SK-N-SH (cell line): ENCODE data around the gene SP2. TPM values are rescaled to one million over a fixed set of nuclear protein-coding genes. Genes with fewer than 3 reads are reported as not detected.

Experiments
- CTCF ChIA-PET: fragments of 300-600, 350-600 bp; formaldehyde crosslinking; extraction: SDS; loops from one replicate; lab custom pipeline; 2021; lab: Yijun Ruan, JAX
- POLR2A ChIA-PET: fragments of 350-600 bp; sonication (Branson Sonifier 250); formaldehyde crosslinking; extraction: SDS; loops from one replicate; lab custom pipeline; 2020; ENCODE audit warnings: antibody characterized with exemption, inconsistent platforms; lab: Yijun Ruan, JAX
- DNase-seq: peaks from one replicate; pipeline ENCODE4 v3.0.0; 2012
- H2AFZ ChIP-seq: fragments of 200-600 bp; sonication (generic); 2 replicates; pipeline ENCODE4 v1.8.1; 2016; ENCODE audit warnings: antibody characterized with exemption, mild to moderate bottlenecking, low read depth
- H3F3A ChIP-seq: fragments of 200-600 bp; sonication (generic); replicated peaks from 2 replicates; pipeline ENCODE3; 2016; ENCODE audit warnings: antibody characterized with exemption, mild to moderate bottlenecking; ENCODE audit not compliant: insufficient read depth
- H3K27ac ChIP-seq, 2 experiments: fragments of 200-500 bp in 1 of 2; fragments of 200-600 bp in 1 of 2; sonication (Bioruptor generic) in 1 of 2; sonication (generic), shearing (Covaris generic) in 1 of 2; 2 replicates each; pipeline versions ENCODE4 v1.5.1 to v1.6.1; 2014 to 2016; ENCODE audit warnings: low read depth in 2 of 2, inconsistent platforms in 1 of 2, low read length in 1 of 2, mild to moderate bottlenecking in 1 of 2, mixed read lengths in 1 of 2
- H3K27me3 ChIP-seq: fragments of 200-600 bp; sonication (generic), shearing (Covaris generic); 2 replicates; pipeline ENCODE4 v1.6.1; 2016; ENCODE audit warnings: mixed run types; ENCODE audit not compliant: insufficient read depth
- H3K36me3 ChIP-seq, 2 experiments: fragments of 200-500 bp in 1 of 2; fragments of 200-600 bp in 1 of 2; sonication (Bioruptor generic) in 1 of 2; sonication (generic) in 1 of 2; replicated peaks in 1 of 2; 2 replicates each; pipeline versions ENCODE3 to v1.5.1; 2014 to 2016; ENCODE audit warnings: low read length in 1 of 2, mild to moderate bottlenecking in 1 of 2; ENCODE audit not compliant: insufficient read depth in 2 of 2, control insufficient read depth in 1 of 2
- H3K4me1 ChIP-seq, 2 experiments: fragments of 200-500 bp in 1 of 2; fragments of 200-600 bp in 1 of 2; sonication (Bioruptor generic) in 1 of 2; sonication (generic), shearing (Covaris generic) in 1 of 2; 2 replicates each; pipeline versions ENCODE4 v1.5.1 to v1.6.1; 2014 to 2016; ENCODE audit warnings: low read depth in 1 of 2, low read length in 1 of 2, mixed run types in 1 of 2; ENCODE audit not compliant: insufficient read depth in 2 of 2, control insufficient read depth in 1 of 2
- H3K4me2 ChIP-seq: fragments of 200-600 bp; sonication (generic), shearing (Covaris generic); 2 replicates; pipeline ENCODE4 v1.6.1; 2017; ENCODE audit warnings: mixed run types
- H3K4me3 ChIP-seq, 2 experiments: fragments of 200-500 bp in 1 of 2; fragments of 200-600 bp in 1 of 2; sonication (Bioruptor generic) in 1 of 2; sonication (generic), shearing (Covaris generic) in 1 of 2; 2 replicates each; pipeline versions ENCODE4 v1.5.1 to v1.8.1; 2014 to 2016; ENCODE audit warnings: low read depth in 2 of 2, inconsistent platforms in 1 of 2, low read length in 1 of 2, mild to moderate bottlenecking in 1 of 2, mixed read lengths in 1 of 2, moderate library complexity in 1 of 2
- H3K79me2 ChIP-seq: fragments of 200-600 bp; sonication (generic); 2 replicates; pipeline ENCODE4 v1.8.1; 2017; ENCODE audit warnings: mild to moderate bottlenecking; ENCODE audit not compliant: insufficient read depth
- H3K9ac ChIP-seq: fragments of 200-600 bp; sonication (generic); 2 replicates; pipeline ENCODE4 v1.6.1; 2017; ENCODE audit warnings: mixed run types
- H3K9me2 ChIP-seq: fragments of 200-600 bp; sonication (generic); 2 replicates; pipeline ENCODE4 v1.6.1; 2017; ENCODE audit warnings: mixed run types
- H3K9me3 ChIP-seq: fragments of 200-600 bp; sonication (generic); 2 replicates; pipeline ENCODE4 v1.6.1; 2017; ENCODE audit warnings: mixed run types, mild to moderate bottlenecking, moderate library complexity
- H4K20me1 ChIP-seq: fragments of 200-600 bp; sonication (generic); 2 replicates; pipeline ENCODE4 v1.6.1; 2017; ENCODE audit warnings: mild to moderate bottlenecking, mixed run types; ENCODE audit not compliant: insufficient read depth
- EP300 ChIP-seq, 2 experiments: IDR thresholded peaks; 2 replicates each; pipeline versions ENCODE4 v1.4.0 to v1.6.1; 2012; ENCODE audit warnings: borderline replicate concordance in 1 of 2, low read depth in 1 of 2, low read length in 1 of 2
- FOSL2 ChIP-seq: IDR thresholded peaks from 2 replicates; pipeline ENCODE4 v1.4.0; 2012; ENCODE audit warnings: low read depth, mild to moderate bottlenecking, moderate library complexity, borderline replicate concordance
- FOXJ3 ChIP-seq: sonication (generic); formaldehyde crosslinking; IDR thresholded peaks from 2 replicates; pipeline ENCODE4 v1.5.1; 2020; ENCODE audit warnings: mild to moderate bottlenecking, missing genetic modification reagents
- GATA2 ChIP-seq: sonication (generic); formaldehyde crosslinking; IDR thresholded peaks from 2 replicates; pipeline ENCODE4 v1.5.0; 2020; ENCODE audit warnings: mild to moderate bottlenecking, missing genetic modification reagents
- JUND ChIP-seq: IDR thresholded peaks from 2 replicates; pipeline ENCODE4 v1.4.0; 2012
- MEF2A ChIP-seq: IDR thresholded peaks from 2 replicates; pipeline ENCODE4 v1.4.0; 2012; ENCODE audit warnings: low read depth, borderline replicate concordance
- MXI1 ChIP-seq: IDR thresholded peaks from 2 replicates; pipeline ENCODE4 v1.6.1; 2012; ENCODE audit warnings: mild to moderate bottlenecking, low read depth, low read length, improper control_type of control experiment
- PBX3 ChIP-seq: IDR thresholded peaks from 2 replicates; pipeline ENCODE4; 2012
- POLR2AphosphoS5 ChIP-seq: IDR thresholded peaks from 2 replicates; pipeline ENCODE4 v1.6.1; 2012; ENCODE audit warnings: low read depth, low read length
- RAD21 ChIP-seq: IDR thresholded peaks from 2 replicates; pipeline ENCODE4 v1.6.1; 2012; ENCODE audit warnings: mild to moderate bottlenecking, low read length
- REST ChIP-seq: IDR thresholded peaks from 2 replicates; pipeline ENCODE4 v1.6.1; 2012; ENCODE audit warnings: mild to moderate bottlenecking, low read depth, low read length, moderate library complexity
- RFX5 ChIP-seq: IDR thresholded peaks from 2 replicates; pipeline ENCODE4 v1.6.1; 2012; ENCODE audit warnings: mild to moderate bottlenecking, improper control_type of control experiment, low read length
- SIN3A ChIP-seq: IDR thresholded peaks from 2 replicates; pipeline ENCODE4 v1.6.1; 2012; ENCODE audit warnings: low read depth, mild to moderate bottlenecking, low read length, moderate library complexity, borderline replicate concordance
- TCF12 ChIP-seq: IDR thresholded peaks from 2 replicates; pipeline ENCODE4 v1.4.0; 2012
- WGBS: methylation state at CpG from one replicate; pipeline ENCODE4 v1.1.6; 2017; ENCODE audit warnings: low lambda C conversion rate; 5-methylcytosine and 5-hydroxymethylcytosine counted together
- polyA plus RNA-seq, 3 experiments: library from polyadenylated mRNA; depleted of rRNA; stranded (reverse); fragments of >200 nt; gene quantifications; 2 replicates each; pipeline ENCODE4 v1.2.3, GENCODE V29; 2012
- TF ChIP-seq, protein P1 (sequence below): IDR thresholded peaks from 2 replicates; pipeline ENCODE4 v1.4.0; 2012; ENCODE audit warnings: low read depth
- TF ChIP-seq, protein P2 (sequence below): fragments of 200-600 bp; sonication (generic); IDR thresholded peaks from 2 replicates; pipeline ENCODE4 v1.6.1; 2017; ENCODE audit warnings: antibody characterized with exemption, mild to moderate bottlenecking, moderate library complexity
- TF ChIP-seq, protein P3 (sequence below): IDR thresholded peaks from 2 replicates; pipeline ENCODE4 v1.4.0; 2012; ENCODE audit warnings: low read depth, borderline replicate concordance
- TF ChIP-seq, protein P4 (sequence below): fragments of 150-350 bp; IDR thresholded peaks from 2 replicates; pipeline ENCODE4 v1.6.1; 2017; ENCODE audit warnings: antibody characterized with exemption, low read length, low read depth, borderline replicate concordance

Gene SP2
- polyA plus RNA-seq, 1 of the 3 experiments (the other 2 are of a cell fraction): 16.7 TPM

DNA sequence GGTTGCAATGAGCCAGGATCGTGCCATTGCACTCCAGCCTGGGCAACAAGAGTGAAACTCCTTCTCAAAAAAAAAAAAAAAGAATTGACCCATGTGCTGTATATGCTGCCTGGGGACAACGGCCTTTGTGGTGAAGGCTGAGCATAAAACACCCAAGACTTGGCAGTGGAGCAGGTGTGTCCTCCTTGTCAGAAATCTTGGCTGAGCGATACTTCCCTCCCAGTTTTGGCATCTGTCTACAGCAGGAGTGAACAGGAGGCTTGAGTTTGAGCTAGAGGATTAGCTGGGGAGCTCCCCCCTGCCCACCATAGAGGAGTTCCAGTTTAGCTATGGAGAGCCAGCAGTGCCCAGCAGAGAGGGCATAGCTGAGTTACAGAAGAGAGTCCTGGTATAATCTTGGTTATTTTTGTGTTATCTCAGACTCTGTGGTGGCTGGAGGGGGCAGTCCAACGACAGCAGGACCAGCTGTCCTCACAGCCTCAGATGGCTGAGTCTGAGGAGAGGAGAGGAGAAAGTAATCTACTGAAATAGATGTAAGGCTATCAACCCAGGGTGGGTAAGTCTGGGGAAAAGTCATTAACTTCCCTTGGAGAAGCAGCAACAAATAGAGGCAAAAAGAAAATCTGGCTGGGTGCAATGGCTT is 18.4 kb downstream of the SP2 start:
- no peak for TF ChIP-seq EP300 (IDR thresholded peaks at IDR 0.05; ENCODE audit: borderline replicate concordance in 1 of 2, low read depth in 1 of 2, low read length in 1 of 2)
- TF ChIP-seq, protein P1, sequence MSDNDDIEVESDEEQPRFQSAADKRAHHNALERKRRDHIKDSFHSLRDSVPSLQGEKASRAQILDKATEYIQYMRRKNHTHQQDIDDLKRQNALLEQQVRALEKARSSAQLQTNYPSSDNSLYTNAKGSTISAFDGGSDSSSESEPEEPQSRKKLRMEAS: no peak
- TF ChIP-seq POLR2AphosphoS5: no peak
- TF ChIP-seq MEF2A: no peak
- TF ChIP-seq MXI1: no peak
- no peak for TF ChIP-seq FOSL2
- TF ChIP-seq RAD21: no peak
- no peak for TF ChIP-seq GATA2 (CRISPR knock-in tag)
- TF ChIP-seq, protein P2, sequence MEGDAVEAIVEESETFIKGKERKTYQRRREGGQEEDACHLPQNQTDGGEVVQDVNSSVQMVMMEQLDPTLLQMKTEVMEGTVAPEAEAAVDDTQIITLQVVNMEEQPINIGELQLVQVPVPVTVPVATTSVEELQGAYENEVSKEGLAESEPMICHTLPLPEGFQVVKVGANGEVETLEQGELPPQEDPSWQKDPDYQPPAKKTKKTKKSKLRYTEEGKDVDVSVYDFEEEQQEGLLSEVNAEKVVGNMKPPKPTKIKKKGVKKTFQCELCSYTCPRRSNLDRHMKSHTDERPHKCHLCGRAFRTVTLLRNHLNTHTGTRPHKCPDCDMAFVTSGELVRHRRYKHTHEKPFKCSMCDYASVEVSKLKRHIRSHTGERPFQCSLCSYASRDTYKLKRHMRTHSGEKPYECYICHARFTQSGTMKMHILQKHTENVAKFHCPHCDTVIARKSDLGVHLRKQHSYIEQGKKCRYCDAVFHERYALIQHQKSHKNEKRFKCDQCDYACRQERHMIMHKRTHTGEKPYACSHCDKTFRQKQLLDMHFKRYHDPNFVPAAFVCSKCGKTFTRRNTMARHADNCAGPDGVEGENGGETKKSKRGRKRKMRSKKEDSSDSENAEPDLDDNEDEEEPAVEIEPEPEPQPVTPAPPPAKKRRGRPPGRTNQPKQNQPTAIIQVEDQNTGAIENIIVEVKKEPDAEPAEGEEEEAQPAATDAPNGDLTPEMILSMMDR: no peak
- no peak for TF ChIP-seq TCF12
- TF ChIP-seq, protein P3, sequence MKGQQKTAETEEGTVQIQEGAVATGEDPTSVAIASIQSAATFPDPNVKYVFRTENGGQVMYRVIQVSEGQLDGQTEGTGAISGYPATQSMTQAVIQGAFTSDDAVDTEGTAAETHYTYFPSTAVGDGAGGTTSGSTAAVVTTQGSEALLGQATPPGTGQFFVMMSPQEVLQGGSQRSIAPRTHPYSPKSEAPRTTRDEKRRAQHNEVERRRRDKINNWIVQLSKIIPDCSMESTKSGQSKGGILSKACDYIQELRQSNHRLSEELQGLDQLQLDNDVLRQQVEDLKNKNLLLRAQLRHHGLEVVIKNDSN: no peak
- no peak for TF ChIP-seq REST
- no peak for TF ChIP-seq SIN3A
- no peak for TF ChIP-seq JUND
- TF ChIP-seq, protein P4, sequence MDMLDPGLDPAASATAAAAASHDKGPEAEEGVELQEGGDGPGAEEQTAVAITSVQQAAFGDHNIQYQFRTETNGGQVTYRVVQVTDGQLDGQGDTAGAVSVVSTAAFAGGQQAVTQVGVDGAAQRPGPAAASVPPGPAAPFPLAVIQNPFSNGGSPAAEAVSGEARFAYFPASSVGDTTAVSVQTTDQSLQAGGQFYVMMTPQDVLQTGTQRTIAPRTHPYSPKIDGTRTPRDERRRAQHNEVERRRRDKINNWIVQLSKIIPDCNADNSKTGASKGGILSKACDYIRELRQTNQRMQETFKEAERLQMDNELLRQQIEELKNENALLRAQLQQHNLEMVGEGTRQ: no peak
- no peak for TF ChIP-seq RFX5
- TF ChIP-seq PBX3: no peak
- no peak for TF ChIP-seq FOXJ3
- Histone ChIP-seq H3K27me3 (no peaks in the 10 kb centered on the region), H3K79me2 (no peaks in the 10 kb centered on the region), H4K20me1 (no peaks in the 10 kb centered on the region), H3K9ac (no peak overlapping the region), H3K36me3 (peaks cover 3 to 19% of the 10 kb centered on the region in 2 experiments), H3K4me1 (no peaks in the 10 kb centered on the region), H3K9me2 (no peaks in the 10 kb centered on the region), H3K4me3 (no peak overlapping the region), H3K9me3 (no peaks in the 10 kb centered on the region), H3K27ac (no peak overlapping the region), H3F3A (peaks cover 9% of the 10 kb centered on the region), H2AFZ (no peak overlapping the region), H3K4me2 (no peak overlapping the region)
- 86% methylated on average over 4 of the region's 4 CpGs for WGBS
- no peak for DNase-seq
- ChIA-PET CTCF (interaction anchor here (1.0 to 1.6 kb wide), 8 partner anchors 15 to 71 kb away, joined by 3 to 8 read pairs (median 4); partner anchors contain the start of gene SP2), POLR2A (interaction anchor here (0.7 kb wide), 1 partner anchor 81 kb away, joined by 3 read pairs; no protein-coding TSS in a partner anchor)
